GM18505 (cell line): Measurements from ENCODE around the gene ARHGAP26.

Source experiments
- ATAC-seq: cut with Tn5 transposase; IDR thresholded peaks from one replicate; pipeline ENCODE4 v1.9.1; 2021; ENCODE audit not compliant: unreplicated experiment
- POLR2A ChIP-seq: IDR thresholded peaks from 4 replicates; pipeline ENCODE4 v1.6.1; 2011; ENCODE audit warnings: borderline replicate concordance; ENCODE audit not compliant: insufficient read depth, insufficient read length; ENCODE audit errors: extremely low read depth

ARHGAP26 gene

GRCh38 chr5:143204474-143205246 is 434.5 kb downstream of the ARHGAP26 start:
- ATAC-seq: no peak
- TF ChIP-seq POLR2A: no peak

- ATAC-seq: no peak
- no peak for TF ChIP-seq POLR2A
Measured at GRCh38 chr5:143205386-143205785, 435.2 kb downstream of the ARHGAP26 start.

- peak; percentile 20 for TF ChIP-seq POLR2A
- peak; percentile 1 for ATAC-seq
Measured at GRCh38 chr5:143205883-143206195, 435.7 kb downstream of the ARHGAP26 start.

- ATAC-seq: peak; percentile 47
- TF ChIP-seq POLR2A: peak; percentile 51
Measured at GRCh38 chr5:143206196-143207053, 436.2 kb downstream of the ARHGAP26 start.

GRCh38 chr5:143207058-143207457 is 436.9 kb downstream of the ARHGAP26 start:
- no peak for ATAC-seq
- TF ChIP-seq POLR2A: no peak

GRCh38 chr5:143207563-143208364 is 437.6 kb downstream of the ARHGAP26 start:
- TF ChIP-seq POLR2A: peak; percentile 9
- no peak for ATAC-seq

- no peak for TF ChIP-seq POLR2A
- no peak for ATAC-seq
Measured at GRCh38 chr5:143208365-143208641, 438.1 kb downstream of the ARHGAP26 start.

- TF ChIP-seq POLR2A: no peak
- no peak for ATAC-seq
Measured at GRCh38 chr5:143208781-143209510, 438.8 kb downstream of the ARHGAP26 start.

GRCh38 chr5:143209881-143210395 is 439.8 kb downstream of the ARHGAP26 start:
- no peak for ATAC-seq
- TF ChIP-seq POLR2A: no peak

GRCh38 chr5:143210576-143210975 is 440.4 kb downstream of the ARHGAP26 start:
- no peak for TF ChIP-seq POLR2A

GRCh38 chr5:143212261-143212660 is 442.1 kb downstream of the ARHGAP26 start:
- no peak for ATAC-seq
- no peak for TF ChIP-seq POLR2A

More at GRCh38 chr5:143210576-143210975, 440.4 kb downstream of the ARHGAP26 start:
- no peak for ATAC-seq

- ATAC-seq: peak; percentile 1
- no peak for TF ChIP-seq POLR2A
Measured at GRCh38 chr5:143213231-143213850, 443.2 kb downstream of the ARHGAP26 start.
